Ishikawa (cell line): ENCODE data around the gene CACNA1C.

Experiments used
- CEBPB ChIP-seq: IDR thresholded peaks from 2 replicates; pipeline ENCODE4 v1.6.1; 2012
- CREB1 ChIP-seq: IDR thresholded peaks from 2 replicates; pipeline ENCODE4 v1.6.1; 2012; ENCODE audit warnings: low read depth
- EGR1 ChIP-seq: IDR thresholded peaks from 2 replicates; pipeline ENCODE4 v1.6.1; 2012
- EP300 ChIP-seq: IDR thresholded peaks from 2 replicates; pipeline ENCODE4 v1.6.1; 2012; ENCODE audit warnings: borderline replicate concordance
- MAX ChIP-seq: IDR thresholded peaks from 2 replicates; pipeline ENCODE4 v1.6.1; 2012
- NFIC ChIP-seq: IDR thresholded peaks from 2 replicates; pipeline ENCODE4 v1.6.1; 2012
- RAD21 ChIP-seq: IDR thresholded peaks from 2 replicates; pipeline ENCODE4 v1.6.1; 2012; ENCODE audit warnings: low read depth
- TAF1 ChIP-seq: IDR thresholded peaks from 2 replicates; pipeline ENCODE4 v1.6.1; 2012; ENCODE audit warnings: low read depth, mild to moderate bottlenecking
- TCF12 ChIP-seq: IDR thresholded peaks from 2 replicates; pipeline ENCODE4 v1.6.1; 2012; ENCODE audit warnings: low read depth
- TEAD4 ChIP-seq: IDR thresholded peaks from 2 replicates; pipeline ENCODE4 v1.6.1; 2012
- YY1 ChIP-seq: IDR thresholded peaks from 2 replicates; pipeline ENCODE4 v1.6.1; 2012; ENCODE audit warnings: low read depth
- TF ChIP-seq, protein P1 (sequence below): IDR thresholded peaks from 2 replicates; pipeline ENCODE4 v1.6.1; 2012; ENCODE audit warnings: low read depth, mild to moderate bottlenecking
- TF ChIP-seq, protein P2 (sequence below): IDR thresholded peaks from 2 replicates; pipeline ENCODE4 v1.6.1; 2012

DNA sequence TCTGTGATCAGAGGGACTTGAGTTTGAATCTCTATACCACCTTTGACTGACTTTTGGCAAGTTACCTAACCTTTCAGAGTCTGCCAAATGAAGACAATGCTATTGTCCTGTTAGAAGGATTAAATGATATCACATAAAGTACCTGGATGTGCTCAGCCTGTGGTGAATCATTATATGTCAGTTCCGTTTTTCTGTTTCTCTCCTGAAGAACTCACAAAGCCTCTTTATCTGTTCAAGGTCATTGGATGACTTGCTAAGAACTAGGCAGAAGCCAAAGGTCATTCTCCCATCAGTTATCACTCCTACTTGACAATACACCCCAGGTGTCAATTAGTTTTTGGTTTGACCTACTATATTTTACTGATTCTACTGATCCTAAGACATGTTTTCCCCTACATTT, 174.6 kb downstream of the CACNA1C start:
- TF ChIP-seq, protein P1, sequence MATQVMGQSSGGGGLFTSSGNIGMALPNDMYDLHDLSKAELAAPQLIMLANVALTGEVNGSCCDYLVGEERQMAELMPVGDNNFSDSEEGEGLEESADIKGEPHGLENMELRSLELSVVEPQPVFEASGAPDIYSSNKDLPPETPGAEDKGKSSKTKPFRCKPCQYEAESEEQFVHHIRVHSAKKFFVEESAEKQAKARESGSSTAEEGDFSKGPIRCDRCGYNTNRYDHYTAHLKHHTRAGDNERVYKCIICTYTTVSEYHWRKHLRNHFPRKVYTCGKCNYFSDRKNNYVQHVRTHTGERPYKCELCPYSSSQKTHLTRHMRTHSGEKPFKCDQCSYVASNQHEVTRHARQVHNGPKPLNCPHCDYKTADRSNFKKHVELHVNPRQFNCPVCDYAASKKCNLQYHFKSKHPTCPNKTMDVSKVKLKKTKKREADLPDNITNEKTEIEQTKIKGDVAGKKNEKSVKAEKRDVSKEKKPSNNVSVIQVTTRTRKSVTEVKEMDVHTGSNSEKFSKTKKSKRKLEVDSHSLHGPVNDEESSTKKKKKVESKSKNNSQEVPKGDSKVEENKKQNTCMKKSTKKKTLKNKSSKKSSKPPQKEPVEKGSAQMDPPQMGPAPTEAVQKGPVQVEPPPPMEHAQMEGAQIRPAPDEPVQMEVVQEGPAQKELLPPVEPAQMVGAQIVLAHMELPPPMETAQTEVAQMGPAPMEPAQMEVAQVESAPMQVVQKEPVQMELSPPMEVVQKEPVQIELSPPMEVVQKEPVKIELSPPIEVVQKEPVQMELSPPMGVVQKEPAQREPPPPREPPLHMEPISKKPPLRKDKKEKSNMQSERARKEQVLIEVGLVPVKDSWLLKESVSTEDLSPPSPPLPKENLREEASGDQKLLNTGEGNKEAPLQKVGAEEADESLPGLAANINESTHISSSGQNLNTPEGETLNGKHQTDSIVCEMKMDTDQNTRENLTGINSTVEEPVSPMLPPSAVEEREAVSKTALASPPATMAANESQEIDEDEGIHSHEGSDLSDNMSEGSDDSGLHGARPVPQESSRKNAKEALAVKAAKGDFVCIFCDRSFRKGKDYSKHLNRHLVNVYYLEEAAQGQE: no peak
- TF ChIP-seq CEBPB (no peak), EP300 (no peak), YY1 (no peak), RAD21 (no peak), EGR1 (no peak), TEAD4 (no peak), NFIC (no peak), TAF1 (no peak), TCF12 (no peak), MAX (no peak), CREB1 (no peak)
- TF ChIP-seq, protein P2, sequence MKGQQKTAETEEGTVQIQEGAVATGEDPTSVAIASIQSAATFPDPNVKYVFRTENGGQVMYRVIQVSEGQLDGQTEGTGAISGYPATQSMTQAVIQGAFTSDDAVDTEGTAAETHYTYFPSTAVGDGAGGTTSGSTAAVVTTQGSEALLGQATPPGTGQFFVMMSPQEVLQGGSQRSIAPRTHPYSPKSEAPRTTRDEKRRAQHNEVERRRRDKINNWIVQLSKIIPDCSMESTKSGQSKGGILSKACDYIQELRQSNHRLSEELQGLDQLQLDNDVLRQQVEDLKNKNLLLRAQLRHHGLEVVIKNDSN: no peak
